ENCODE data around the gene COL5A3.

DNA sequence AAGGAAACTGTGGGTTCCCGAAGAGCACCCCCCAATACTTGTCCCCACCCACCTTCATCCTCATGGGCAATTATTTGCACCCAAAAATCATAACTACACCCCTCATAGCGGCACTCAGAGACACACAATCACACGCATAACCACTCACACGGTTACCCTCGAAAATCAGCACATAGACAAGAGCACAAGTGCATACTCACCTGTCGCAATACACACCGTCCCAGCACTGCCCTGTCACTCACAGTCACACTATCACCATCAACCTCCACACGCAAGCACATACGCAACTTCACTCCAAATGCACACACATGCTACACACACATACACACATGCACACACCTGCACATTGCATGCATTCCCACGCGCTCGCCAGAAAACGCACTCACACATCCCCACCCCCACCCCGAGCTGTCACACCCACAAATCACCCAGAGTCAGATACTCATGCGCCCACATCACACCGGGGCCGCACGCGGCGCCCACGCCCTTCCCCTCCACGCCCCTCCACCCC lies 535 bp downstream of the COL5A3 start:
- TF ChIP-seq, protein P1, sequence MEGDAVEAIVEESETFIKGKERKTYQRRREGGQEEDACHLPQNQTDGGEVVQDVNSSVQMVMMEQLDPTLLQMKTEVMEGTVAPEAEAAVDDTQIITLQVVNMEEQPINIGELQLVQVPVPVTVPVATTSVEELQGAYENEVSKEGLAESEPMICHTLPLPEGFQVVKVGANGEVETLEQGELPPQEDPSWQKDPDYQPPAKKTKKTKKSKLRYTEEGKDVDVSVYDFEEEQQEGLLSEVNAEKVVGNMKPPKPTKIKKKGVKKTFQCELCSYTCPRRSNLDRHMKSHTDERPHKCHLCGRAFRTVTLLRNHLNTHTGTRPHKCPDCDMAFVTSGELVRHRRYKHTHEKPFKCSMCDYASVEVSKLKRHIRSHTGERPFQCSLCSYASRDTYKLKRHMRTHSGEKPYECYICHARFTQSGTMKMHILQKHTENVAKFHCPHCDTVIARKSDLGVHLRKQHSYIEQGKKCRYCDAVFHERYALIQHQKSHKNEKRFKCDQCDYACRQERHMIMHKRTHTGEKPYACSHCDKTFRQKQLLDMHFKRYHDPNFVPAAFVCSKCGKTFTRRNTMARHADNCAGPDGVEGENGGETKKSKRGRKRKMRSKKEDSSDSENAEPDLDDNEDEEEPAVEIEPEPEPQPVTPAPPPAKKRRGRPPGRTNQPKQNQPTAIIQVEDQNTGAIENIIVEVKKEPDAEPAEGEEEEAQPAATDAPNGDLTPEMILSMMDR (IDR thresholded peaks at IDR 0.05; ENCODE audit: low read depth, low read length) = no peak
- TF ChIP-seq, protein P2, sequence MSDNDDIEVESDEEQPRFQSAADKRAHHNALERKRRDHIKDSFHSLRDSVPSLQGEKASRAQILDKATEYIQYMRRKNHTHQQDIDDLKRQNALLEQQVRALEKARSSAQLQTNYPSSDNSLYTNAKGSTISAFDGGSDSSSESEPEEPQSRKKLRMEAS (IDR thresholded peaks at IDR 0.05; ENCODE audit: low read depth, low read length) = no peak

All from NB4 (cell line).